Measurements from ENCODE around the gene KRTAP22-2.

The KRTAP22-2 gene

GRCh38 chr21:30561957-30562356 lies 28.2 kb downstream of the KRTAP22-2 start:
- DNase-seq: no peak

- no peak for DNase-seq
These were observed 28.8 kb downstream of the KRTAP22-2 start, which contains the start of gene KRTAP19-7 for GRCh38 chr21:30561264-30561895. TSS of gene KRTAP19-7 (minus strand) at chr21:30561314. CDS start at chr21:30561289, 25 bp downstream.

- no peak for DNase-seq
These were observed 35.1 kb downstream of the KRTAP22-2 start for GRCh38 chr21:30555095-30555494.

- DNase-seq: no peak
These were observed 37.4 kb downstream of the KRTAP22-2 start for GRCh38 chr21:30552782-30553181.

- DNase-seq: no peak
These were observed 48.4 kb downstream of the KRTAP22-2 start, which contains the start of gene KRTAP19-6 for GRCh38 chr21:30541764-30542163. TSS of gene KRTAP19-6 (minus strand) at chr21:30541864. CDS start at chr21:30541833, 31 bp downstream.

Data from NCI-H2171 (cell line).